HG03442 (cell line): ENCODE data around the gene TGFA.

ENCODE experiments used
- ATAC-seq: cut with Tn5 transposase; IDR thresholded peaks from one replicate; pipeline ENCODE4 v1.9.1; 2021; ENCODE audit warnings: mild to moderate bottlenecking, moderate library complexity; ENCODE audit not compliant: unreplicated experiment

TGFA gene

GRCh38 chr2:70499253-70499652 is 54.4 kb downstream of the TGFA start:
- no peak for ATAC-seq

DNA sequence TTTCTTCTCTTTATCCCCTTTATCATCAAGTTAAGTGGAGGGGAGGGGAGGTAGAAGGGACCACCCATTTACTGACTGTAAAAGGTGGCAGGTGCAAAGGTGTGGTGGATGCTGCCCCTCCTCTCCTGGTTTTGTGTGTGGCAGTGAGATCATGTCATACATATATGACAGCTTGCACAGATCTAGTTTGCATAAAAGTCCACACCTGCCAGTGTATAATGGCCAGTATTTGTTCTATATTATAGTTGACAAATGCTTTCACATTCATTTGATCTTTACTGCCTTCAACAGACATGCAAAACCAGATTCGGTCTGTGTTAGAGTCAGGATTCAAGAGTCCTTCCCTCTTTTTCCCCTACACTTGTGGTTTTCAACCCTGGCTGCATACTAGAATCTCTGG is 55.1 kb downstream of the TGFA start:
- no peak for ATAC-seq

- ATAC-seq, result no peak
Observed at GRCh38 chr2:70498054-70498453, 55.6 kb downstream of the TGFA start.

DNA sequence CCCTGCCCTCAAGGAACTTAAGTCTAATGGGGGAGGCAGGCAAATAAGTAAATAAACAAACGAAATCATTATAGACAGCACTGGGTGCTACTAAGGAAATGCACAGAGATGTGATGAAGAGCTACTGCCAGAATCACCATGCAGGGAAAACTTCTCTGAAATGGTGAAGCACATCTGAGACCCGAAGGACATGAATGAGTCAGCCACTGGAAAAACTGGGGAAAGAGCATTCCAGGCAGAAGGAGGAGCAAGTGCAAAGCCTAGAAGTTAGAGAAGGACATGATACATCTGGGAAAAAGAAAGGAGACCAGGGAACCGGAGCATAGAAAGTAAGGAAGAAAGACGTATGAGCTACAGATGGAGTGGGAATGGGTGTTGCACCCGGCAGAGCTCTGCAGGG is 56.8 kb downstream of the TGFA start:
- ATAC-seq, result no peak

GRCh38 chr2:70494293-70494886 is 59.2 kb downstream of the TGFA start:
- no peak for ATAC-seq

GRCh38 chr2:70490381-70490780 is 63.2 kb downstream of the TGFA start:
- ATAC-seq, result no peak

DNA sequence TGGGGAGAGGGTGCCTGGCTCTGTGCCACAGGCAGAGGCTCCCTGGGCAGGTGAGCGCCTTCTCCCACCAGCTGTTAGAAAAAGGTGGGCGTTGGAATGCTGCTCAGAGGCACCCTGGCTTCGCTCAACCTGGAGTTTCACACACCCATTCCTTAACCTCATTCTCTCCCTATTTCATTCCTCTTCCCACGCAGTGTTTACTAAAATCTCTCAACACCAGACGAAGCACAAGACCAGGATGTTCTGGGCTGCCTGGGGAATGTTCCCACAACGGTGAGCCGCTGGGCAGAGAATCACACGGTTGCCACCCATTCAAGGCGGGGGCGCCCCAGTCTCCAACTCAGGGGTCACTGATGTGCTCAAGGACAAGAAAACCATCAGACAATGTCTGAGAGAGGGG is 64.5 kb downstream of the TGFA start:
- ATAC-seq, result no peak

DNA sequence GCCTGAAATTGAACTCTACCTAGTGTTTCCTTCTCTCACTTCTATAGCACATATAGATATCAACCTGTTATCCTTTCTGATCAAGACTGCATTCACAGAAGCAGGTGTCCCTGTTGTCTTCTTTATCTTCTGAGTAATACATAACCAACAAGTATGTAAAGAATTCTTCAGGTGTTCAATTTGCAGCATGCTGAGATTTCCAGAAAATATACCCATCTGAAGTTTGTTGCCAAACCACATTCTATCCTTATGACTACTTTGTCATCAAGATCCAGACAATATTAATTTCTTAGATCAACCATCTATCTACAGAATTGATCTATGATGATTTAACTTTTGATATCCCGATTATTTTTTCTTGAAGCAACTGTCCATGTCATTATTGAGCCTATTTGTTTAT is 69.5 kb downstream of the TGFA start:
- no peak for ATAC-seq

GRCh38 chr2:70482401-70482800 is 71.2 kb downstream of the TGFA start:
- ATAC-seq, result no peak

DNA sequence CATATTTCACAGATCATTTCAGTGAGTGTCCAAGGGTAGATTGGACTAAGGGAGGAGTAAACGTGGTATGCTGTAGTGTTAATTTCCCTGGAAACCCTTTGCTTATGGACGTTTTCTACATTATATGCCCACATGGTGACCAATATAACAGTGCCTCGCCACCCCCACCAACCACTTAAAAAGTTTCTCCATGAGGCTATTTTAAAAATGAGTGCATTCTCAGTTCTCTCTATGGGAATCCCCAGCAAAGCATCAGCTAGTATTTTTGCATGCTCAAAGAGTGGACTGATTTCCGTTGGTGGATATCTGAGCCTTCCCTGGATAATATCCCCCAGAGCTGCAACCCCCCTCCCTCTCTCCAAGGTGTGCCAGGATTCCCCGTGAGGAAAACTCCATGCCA is 73.2 kb downstream of the TGFA start:
- no peak for ATAC-seq

GRCh38 chr2:70479816-70480215 is 73.8 kb downstream of the TGFA start:
- no peak for ATAC-seq

DNA sequence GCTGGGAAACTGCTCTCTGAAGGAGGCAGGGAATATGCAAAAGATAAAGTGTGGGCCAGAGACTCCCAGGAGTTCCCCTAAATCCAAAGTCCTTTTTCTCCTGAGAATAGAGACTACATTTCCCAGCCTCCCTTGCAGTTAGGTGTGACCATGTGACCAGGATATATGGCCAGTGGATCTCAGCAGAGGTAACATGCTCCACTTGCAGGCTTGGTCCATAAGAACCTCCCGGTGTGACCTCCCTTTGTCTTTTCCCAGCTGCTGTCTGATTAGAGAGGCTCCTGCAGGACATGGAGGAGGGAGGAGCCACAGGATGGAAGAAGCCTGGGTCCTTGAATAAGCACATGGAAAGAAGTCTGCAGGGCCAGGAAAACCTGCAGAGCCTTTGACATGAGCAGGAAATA is 76.2 kb downstream of the TGFA start:
- no peak for ATAC-seq

DNA sequence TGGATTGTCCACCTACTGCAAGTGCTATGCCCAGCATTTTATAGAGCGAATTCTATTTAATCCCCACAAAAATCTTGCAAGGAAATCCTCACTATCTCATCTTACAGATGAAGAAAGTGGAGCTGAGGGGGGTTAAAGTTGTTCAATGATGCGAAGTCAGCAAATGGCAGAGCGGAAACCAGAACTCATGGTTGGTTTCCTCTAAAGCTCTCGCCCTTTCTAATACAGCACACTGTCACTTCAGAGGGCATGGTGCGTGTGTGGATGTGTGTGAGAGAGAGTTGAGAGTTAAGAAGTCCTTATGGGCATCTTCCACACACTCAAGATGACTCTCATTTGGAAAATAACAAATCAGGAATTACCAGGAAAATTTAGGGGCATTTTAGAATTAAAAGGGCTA is 78.4 kb downstream of the TGFA start:
- ATAC-seq, result no peak

- ATAC-seq, result no peak
Observed at GRCh38 chr2:70474256-70474848, 79.3 kb downstream of the TGFA start.

DNA sequence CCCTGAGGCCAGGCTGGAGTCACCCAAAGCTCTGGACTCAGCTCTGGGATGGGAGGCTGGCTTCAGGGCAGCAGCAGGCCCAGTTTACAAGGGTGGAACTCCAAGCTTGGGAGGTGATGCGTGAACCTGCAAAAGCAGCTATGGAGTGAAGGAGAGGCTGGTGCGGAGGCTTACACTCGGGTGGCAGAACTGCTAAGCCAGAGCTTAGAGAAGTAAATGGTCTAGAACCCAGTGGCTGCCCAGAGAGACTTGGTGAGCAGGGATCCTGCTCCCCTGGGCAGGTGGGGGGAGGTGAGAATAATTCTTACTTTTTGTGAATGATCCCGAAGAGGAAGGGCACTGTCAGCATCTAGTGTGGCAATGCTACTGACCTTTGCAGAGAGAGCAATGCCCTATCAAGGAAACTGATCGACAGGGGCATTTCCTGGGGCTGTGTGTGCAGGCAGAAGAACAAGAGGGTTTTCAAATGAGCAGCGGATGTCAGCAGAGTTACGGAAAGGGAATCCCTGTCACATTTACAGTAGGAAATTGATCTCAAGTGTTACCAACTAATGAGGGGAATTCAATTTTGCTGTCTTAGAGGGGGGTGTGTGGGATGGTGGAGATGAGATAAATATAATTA is 80.4 kb downstream of the TGFA start:
- no peak for ATAC-seq

DNA sequence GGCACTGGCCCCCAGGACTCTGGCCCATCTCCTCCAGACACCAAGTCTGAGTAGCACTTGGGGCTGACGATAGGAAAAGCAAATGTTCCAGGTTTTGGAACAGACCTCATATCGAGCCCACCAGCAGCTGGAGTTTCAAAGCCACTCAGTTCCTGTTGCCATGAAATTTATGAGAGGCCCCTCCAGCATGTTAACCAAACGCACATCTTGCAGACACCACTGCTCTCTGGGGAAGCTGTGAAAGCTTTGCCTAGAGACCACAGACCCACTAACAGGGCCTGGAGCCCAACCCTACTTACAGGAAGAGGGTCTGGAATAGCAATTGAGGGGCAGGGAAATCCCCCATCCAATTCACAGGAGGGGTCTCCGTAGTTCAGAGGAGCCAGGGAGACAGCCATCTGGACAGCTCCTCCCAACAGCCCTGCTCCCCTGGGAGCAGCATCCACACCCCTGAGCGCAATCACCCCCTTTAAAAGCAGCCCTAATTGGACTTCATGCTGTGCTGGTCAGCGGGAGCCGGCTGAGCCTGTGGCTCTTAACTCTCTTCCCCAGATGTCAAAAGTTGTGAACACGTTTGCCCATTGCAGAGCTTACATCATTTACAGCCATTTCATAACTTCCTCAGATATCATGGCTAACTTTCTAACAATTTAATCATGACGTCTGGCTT is 81.3 kb downstream of the TGFA start:
- no peak for ATAC-seq

GRCh38 chr2:70471129-70471528 is 82.5 kb downstream of the TGFA start:
- no peak for ATAC-seq

DNA sequence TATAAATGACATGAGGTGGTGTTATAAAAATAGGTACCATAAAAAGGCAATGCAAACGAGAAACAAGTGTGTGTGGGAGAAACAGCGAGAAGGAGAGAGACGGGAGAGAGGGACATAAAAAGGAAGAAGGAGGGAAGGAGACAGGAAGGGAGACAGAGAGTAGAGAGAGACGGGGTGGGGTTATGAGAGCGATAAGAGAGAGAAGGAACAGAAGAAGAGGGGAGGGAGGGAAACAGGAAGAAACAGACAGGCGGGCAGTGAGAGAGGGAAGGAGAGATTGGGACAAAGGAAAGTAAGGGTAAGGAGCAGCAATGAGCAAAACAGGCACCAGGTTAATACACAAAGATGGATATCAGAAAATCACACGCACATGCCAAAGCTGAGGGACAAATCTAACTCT is 83.7 kb downstream of the TGFA start:
- no peak for ATAC-seq

DNA sequence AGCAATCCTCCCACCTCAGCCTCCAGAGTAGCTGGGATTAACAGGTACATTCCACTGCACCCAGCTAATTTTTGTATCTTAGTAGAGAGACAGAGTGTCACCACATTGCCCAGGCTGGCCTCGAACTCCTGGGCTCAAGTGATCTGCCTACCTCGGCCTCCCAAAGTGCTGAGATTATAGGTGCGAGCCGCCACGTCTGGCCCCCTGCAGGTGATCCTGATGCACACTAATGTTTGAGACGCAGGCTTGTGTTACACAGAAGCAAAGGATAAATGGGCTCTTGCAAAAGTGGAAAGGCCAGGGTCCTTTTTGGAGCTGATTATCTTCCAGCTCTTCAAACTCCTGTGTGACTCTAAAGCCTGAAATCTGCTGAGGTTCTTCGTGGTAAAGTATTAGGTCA is 84.2 kb downstream of the TGFA start:
- no peak for ATAC-seq

DNA sequence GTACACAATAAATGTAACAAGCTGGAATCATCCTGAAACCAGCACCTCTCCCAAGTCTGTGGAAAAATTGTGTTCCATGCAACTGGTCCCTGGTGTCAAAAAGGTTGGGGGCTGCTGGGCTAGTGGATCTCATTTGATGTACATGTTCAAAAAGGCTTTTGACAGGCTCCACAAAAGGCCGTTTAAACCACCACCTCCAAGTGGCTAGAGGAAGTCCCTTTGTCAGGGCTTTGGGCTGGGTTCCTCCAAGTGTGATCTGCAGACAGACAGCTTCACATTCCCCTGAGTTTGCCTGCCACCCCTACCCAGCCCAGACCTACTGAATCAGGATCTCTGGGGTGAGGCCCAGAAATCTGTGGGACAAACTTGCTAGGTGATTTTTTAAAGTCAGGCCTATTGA is 84.7 kb downstream of the TGFA start:
- ATAC-seq, result no peak

DNA sequence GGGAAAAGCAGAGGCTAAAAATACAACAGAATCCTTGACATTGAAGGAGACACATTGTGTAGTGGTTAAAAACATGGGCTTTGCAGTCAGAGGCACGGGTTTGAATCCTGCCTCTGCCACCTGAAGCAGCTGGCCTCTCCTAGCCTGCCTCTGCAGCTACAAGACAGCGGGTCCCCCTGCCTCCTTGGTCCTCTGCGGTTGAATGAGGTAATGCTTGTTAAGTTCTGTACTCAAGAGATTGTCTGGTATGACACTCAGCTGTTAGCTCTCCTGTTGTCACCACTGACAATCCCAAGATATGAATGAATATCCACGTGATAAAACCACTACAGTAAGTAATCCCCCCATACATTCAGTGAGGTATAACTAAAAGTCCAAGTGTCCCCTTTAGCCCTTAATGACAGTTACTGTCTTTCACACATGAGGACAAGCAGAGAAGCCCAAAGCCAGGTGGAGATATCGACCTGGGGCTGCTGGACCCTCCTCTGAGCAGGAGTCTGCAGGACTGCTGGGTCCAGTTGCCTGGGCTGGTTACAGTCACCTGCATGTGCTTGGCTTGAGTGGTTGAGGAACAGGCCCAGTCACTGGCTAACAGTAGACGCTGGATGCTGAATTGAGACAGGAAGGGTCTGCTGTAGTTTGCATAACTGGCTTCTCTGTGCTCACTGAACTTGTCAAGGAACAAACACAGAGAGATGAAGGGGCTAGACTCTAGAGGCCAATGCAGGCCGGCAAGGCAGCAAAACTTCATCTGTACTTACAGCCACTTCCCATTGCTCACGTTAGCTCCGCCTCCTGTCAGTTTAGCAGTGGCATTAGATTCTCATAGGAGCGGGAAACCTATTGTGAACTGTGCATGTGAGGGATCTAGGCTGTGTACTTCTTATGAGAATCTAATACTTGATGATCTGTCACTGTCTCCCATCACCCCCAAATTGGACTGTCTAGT is 85.5 kb downstream of the TGFA start:
- ATAC-seq, result no peak
